GM23248 (cell line): ENCODE results near the gene CALML6. TPM values are rescaled to one million over a fixed set of nuclear protein-coding genes. Genes with fewer than 3 reads are reported as not detected.

Experiments used
- DNase-seq: peaks from one replicate; pipeline ENCODE4 v3.0.0-alpha.2; 2015
- H2AFZ ChIP-seq: fragments of 200-600 bp; sonication (generic); 2 replicates; pipeline ENCODE4 v1.6.1; 2016; ENCODE audit warnings: antibody characterized with exemption
- H3F3A ChIP-seq: fragments of 200-600 bp; sonication (generic); 2 replicates; pipeline ENCODE4 v1.6.1; 2016; ENCODE audit warnings: mild to moderate bottlenecking, antibody characterized with exemption, mixed run types; ENCODE audit not compliant: insufficient read depth
- H3K27ac ChIP-seq: fragments of 200-600 bp; sonication (generic); 2 replicates; pipeline ENCODE4 v1.5.1; 2016; ENCODE audit warnings: mild to moderate bottlenecking
- H3K27me3 ChIP-seq: fragments of 200-600 bp; sonication (generic); replicated peaks from 2 replicates; pipeline ENCODE4 v1.6.1; 2016; ENCODE audit warnings: mild to moderate bottlenecking; ENCODE audit not compliant: insufficient read depth
- H3K36me3 ChIP-seq: fragments of 200-600 bp; sonication (generic); 2 replicates; pipeline ENCODE4 v1.6.1; 2016; ENCODE audit warnings: low read depth, mild to moderate bottlenecking
- H3K4me1 ChIP-seq: fragments of 200-600 bp; sonication (generic); 2 replicates; pipeline ENCODE4 v1.6.1; 2016; ENCODE audit warnings: mild to moderate bottlenecking; ENCODE audit not compliant: insufficient read depth
- H3K4me2 ChIP-seq: fragments of 200-600 bp; sonication (generic); one replicate; pipeline ENCODE4 v1.6.1; 2016; ENCODE audit warnings: mild to moderate bottlenecking; ENCODE audit not compliant: unreplicated experiment
- H3K4me3 ChIP-seq: fragments of 200-600 bp; sonication (generic); 2 replicates; pipeline ENCODE4 v1.5.1; 2016; ENCODE audit warnings: mild to moderate bottlenecking
- H3K79me2 ChIP-seq: fragments of 200-600 bp; sonication (generic); 2 replicates; pipeline ENCODE4 v1.6.1; 2016; ENCODE audit warnings: mild to moderate bottlenecking; ENCODE audit not compliant: insufficient read depth
- H3K9ac ChIP-seq: fragments of 200-600 bp; sonication (generic); 2 replicates; pipeline ENCODE4 v1.6.1; 2016; ENCODE audit warnings: mild to moderate bottlenecking
- H3K9me2 ChIP-seq: fragments of 200-600 bp; sonication (generic); 2 replicates; pipeline ENCODE4 v1.6.1; 2016; ENCODE audit warnings: mixed run types, mild to moderate bottlenecking, moderate library complexity; ENCODE audit not compliant: insufficient read depth
- H3K9me3 ChIP-seq: fragments of 200-600 bp; sonication (generic); one replicate; pipeline ENCODE4 v1.6.1; 2017; ENCODE audit warnings: low read depth
- H4K20me1 ChIP-seq: fragments of 200-600 bp; sonication (generic); 2 replicates; pipeline ENCODE4 v1.6.0; 2016; ENCODE audit not compliant: insufficient read depth
- EZH2 ChIP-seq: fragments of 200-600 bp; sonication (generic); IDR thresholded peaks from 2 replicates; pipeline ENCODE4 v1.6.1; 2018; ENCODE audit warnings: antibody characterized with exemption, mild to moderate bottlenecking; ENCODE audit not compliant: insufficient read depth, poor library complexity, severe bottlenecking
- EZH2phosphoT487 ChIP-seq: fragments of 200-600 bp; sonication (generic); IDR thresholded peaks from 2 replicates; pipeline ENCODE4 v1.6.1; 2018; ENCODE audit warnings: antibody characterized with exemption, moderate library complexity, mild to moderate bottlenecking, low read depth; ENCODE audit not compliant: insufficient read depth
- WGBS, 2 experiments: methylation state at CpG; one replicate each; pipeline ENCODE4 v1.1.6; 2015 to 2017; ENCODE audit warnings: low lambda C conversion rate in 2 of 2, low coverage in 1 of 2; ENCODE audit errors: missing lambda C conversion rate in 2 of 2; 5-methylcytosine and 5-hydroxymethylcytosine counted together
- in situ Hi-C: fragments of 300-500 bp; cut with MboI; formaldehyde crosslinking; loops from 2 replicates; pipeline ENCODE4 v1.15.0; 2020
- polyA plus RNA-seq: library from polyadenylated mRNA; unstranded; fragments of >200 nt; fragmentation: Nextera tagmentation; extraction: Ambion mirVana; gene quantifications from 2 replicates; pipeline ENCODE4 v1.2.1, GENCODE V29; 2016
- total RNA-seq: library from RNA; depleted of rRNA; stranded (reverse); fragments of >200 nt; shearing (Covaris generic); gene quantifications from 2 replicates; pipeline ENCODE4 v1.2.3, GENCODE V29; 2014

CALML6 gene
- total and polyA plus RNA-seq, 2 experiments from 2014 or later, result 0.11 TPM; not detected in 1

GRCh38 chr1:1937061-1937460 is 22.0 kb downstream of the CALML6 start:
- H2AFZ ChIP-seq, result no peak overlapping the region
- TF ChIP-seq EZH2, result no peak
- no peak for TF ChIP-seq EZH2phosphoT487
- in situ Hi-C loops, result no loop called here
- H4K20me1 ChIP-seq, result no peaks in the 10 kb centered on the region
- H3K4me3 ChIP-seq, result no peak overlapping the region
- no peaks in the 10 kb centered on the region for H3K79me2 ChIP-seq
- no peaks in the 10 kb centered on the region for H3K9me2 ChIP-seq
- H3K4me1 ChIP-seq, result no peaks in the 10 kb centered on the region
- WGBS, 2 experiments, result 55 to 60% methylated on average over 15 of the region's 15 CpGs
- H3F3A ChIP-seq, result no peaks in the 10 kb centered on the region
- no peak for DNase-seq
- no peaks in the 10 kb centered on the region for H3K36me3 ChIP-seq
- H3K27me3 ChIP-seq, result no peaks in the 10 kb centered on the region
- H3K4me2 ChIP-seq, result no peak overlapping the region
- H3K9me3 ChIP-seq, result no peaks in the 10 kb centered on the region
- no peak overlapping the region for H3K27ac ChIP-seq
- no peak overlapping the region for H3K9ac ChIP-seq

GRCh38 chr1:1937549-1938275 is 22.7 kb downstream of the CALML6 start:
- Histone ChIP-seq H3K27ac (no peak overlapping the region), H3K27me3 (no peaks in the 10 kb centered on the region), H3K4me3 (no peak overlapping the region), H3K4me1 (no peaks in the 10 kb centered on the region), H2AFZ (no peak overlapping the region), H3K4me2 (no peak overlapping the region), H3K9ac (no peak overlapping the region), H3K9me2 (no peaks in the 10 kb centered on the region), H3K36me3 (no peaks in the 10 kb centered on the region), H4K20me1 (no peaks in the 10 kb centered on the region), H3F3A (no peaks in the 10 kb centered on the region), H3K79me2 (no peaks in the 10 kb centered on the region), H3K9me3 (no peaks in the 10 kb centered on the region)
- TF ChIP-seq EZH2phosphoT487, result no peak
- TF ChIP-seq EZH2, result no peak
- 40 to 50% methylated on average over 14 to 16 of the region's 16 CpGs for WGBS, 2 experiments
- DNase-seq, result no peak
- in situ Hi-C loops, result no loop called here

- in situ Hi-C loops, result no loop called here
These were observed 23.2 kb downstream of the CALML6 start for GRCh38 chr1:1938276-1938573.

GRCh38 chr1:1938613-1939295 is 23.7 kb downstream of the CALML6 start:
- no peak overlapping the region for H2AFZ ChIP-seq
- H3K36me3 ChIP-seq, result no peaks in the 10 kb centered on the region
- no peak overlapping the region for H3K9ac ChIP-seq
- H3K4me3 ChIP-seq, result no peak overlapping the region
- no peaks in the 10 kb centered on the region for H3F3A ChIP-seq
- no peaks in the 10 kb centered on the region for H3K4me1 ChIP-seq
- 45 to 46% methylated on average over 21 to 24 of the region's 24 CpGs for WGBS, 2 experiments
- in situ Hi-C loops, result no loop called here
- no peaks in the 10 kb centered on the region for H4K20me1 ChIP-seq
- no peak overlapping the region for H3K4me2 ChIP-seq
- no peak overlapping the region for H3K27ac ChIP-seq
- TF ChIP-seq EZH2phosphoT487 (no peak), EZH2 (no peak)
- DNase-seq, result no peak
- H3K27me3 ChIP-seq, result no peaks in the 10 kb centered on the region
- H3K9me2 ChIP-seq, result no peaks in the 10 kb centered on the region
- H3K9me3 ChIP-seq, result no peaks in the 10 kb centered on the region
- H3K79me2 ChIP-seq, result no peaks in the 10 kb centered on the region

More at GRCh38 chr1:1938276-1938573, 23.2 kb downstream of the CALML6 start:
- Histone ChIP-seq H3K79me2 (no peaks in the 10 kb centered on the region), H3K9me3 (no peaks in the 10 kb centered on the region), H4K20me1 (no peaks in the 10 kb centered on the region), H3K4me1 (no peaks in the 10 kb centered on the region), H3K9me2 (no peaks in the 10 kb centered on the region), H3K27ac (no peak overlapping the region), H3K4me3 (no peak overlapping the region), H3K9ac (no peak overlapping the region), H3K4me2 (no peak overlapping the region), H3K27me3 (no peaks in the 10 kb centered on the region), H3F3A (no peaks in the 10 kb centered on the region), H2AFZ (no peak overlapping the region), H3K36me3 (no peaks in the 10 kb centered on the region)
- WGBS, 2 experiments, result 60 to 66% methylated on average over 6 of the region's 6 CpGs
- DNase-seq, result no peak
- TF ChIP-seq EZH2, result no peak
- no peak for TF ChIP-seq EZH2phosphoT487
